Measurements from ENCODE around the gene PTPN1. TPM values are rescaled to one million over a fixed set of nuclear protein-coding genes. Genes with fewer than 3 reads are reported as not detected.

PTPN1 gene
- total and polyA plus RNA-seq, 10 of the 15 experiments (the other 5 are each of a cell fraction or from before 2014, with no cell fraction given) = 15.9 to 74.7 (median 43.9) TPM

DNA sequence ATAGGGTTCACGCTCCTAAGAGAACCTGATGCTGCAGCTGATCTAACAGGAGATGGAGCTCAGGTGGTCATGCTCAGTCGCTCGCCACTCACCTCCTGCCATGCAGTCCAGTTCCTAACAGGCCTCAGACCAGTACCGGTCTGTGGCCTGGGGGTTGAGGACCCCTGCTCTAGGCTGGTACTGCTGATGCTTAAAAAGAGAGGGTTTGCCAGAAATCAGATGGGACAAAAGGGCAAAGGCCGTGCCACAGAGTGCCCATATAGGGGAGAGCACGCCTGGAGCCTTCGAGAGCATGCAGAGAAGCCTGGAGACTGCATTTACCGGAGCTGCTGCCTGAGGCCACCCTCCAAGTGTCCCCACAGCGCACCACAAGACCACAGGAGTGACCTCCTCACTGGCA is 75.5 kb downstream of the PTPN1 start:
- WGBS (ENCODE audit: insufficient coverage, insufficient replicate concordance, low lambda C conversion rate, missing lambda C conversion rate) = 84% methylated on average over 9 of the region's 9 CpGs
- TF ChIP-seq SIX5 (IDR thresholded peaks at IDR 0.05; ENCODE audit: low read depth, low read length, severe bottlenecking) (no peak), MYC (IDR thresholded peaks at IDR 0.05; ENCODE audit: insufficient read depth, insufficient read length, insufficient replicate concordance, low read length, severe bottlenecking) (no peak), NBN (IDR thresholded peaks at IDR 0.05) (no peak), RAD51 (IDR thresholded peaks at IDR 0.05) (no peak), HDAC6 (IDR thresholded peaks at IDR 0.05; ENCODE audit: unreplicated experiment) (no peak), SMARCA5 (IDR thresholded peaks at IDR 0.05) (no peak), SUZ12 (IDR thresholded peaks at IDR 0.05; ENCODE audit: unreplicated experiment) (no peak), TAF1 (IDR thresholded peaks at IDR 0.05; ENCODE audit: borderline replicate concordance, low read depth, low read length) (no peak), SIN3A (IDR thresholded peaks at IDR 0.05; ENCODE audit: low read depth, low read length) (no peak), IKZF2 (IDR thresholded peaks at IDR 0.05) (no peak), EED (IDR thresholded peaks at IDR 0.05; ENCODE audit: low read depth) (no peak), E2F4 (IDR thresholded peaks at IDR 0.05; ENCODE audit: low read depth, low read length) (no peak), STAT1 (conservative IDR thresholded peaks at IDR 0.05) (no peak), RFX5 (IDR thresholded peaks at IDR 0.05; ENCODE audit: low read depth, low read length) (no peak), POU2F2 (IDR thresholded peaks at IDR 0.05; ENCODE audit: borderline replicate concordance, low read depth, low read length) (no peak), REST (IDR thresholded peaks at IDR 0.05; ENCODE audit: low read depth, low read length) (no peak)
- TF ChIP-seq, protein P1, sequence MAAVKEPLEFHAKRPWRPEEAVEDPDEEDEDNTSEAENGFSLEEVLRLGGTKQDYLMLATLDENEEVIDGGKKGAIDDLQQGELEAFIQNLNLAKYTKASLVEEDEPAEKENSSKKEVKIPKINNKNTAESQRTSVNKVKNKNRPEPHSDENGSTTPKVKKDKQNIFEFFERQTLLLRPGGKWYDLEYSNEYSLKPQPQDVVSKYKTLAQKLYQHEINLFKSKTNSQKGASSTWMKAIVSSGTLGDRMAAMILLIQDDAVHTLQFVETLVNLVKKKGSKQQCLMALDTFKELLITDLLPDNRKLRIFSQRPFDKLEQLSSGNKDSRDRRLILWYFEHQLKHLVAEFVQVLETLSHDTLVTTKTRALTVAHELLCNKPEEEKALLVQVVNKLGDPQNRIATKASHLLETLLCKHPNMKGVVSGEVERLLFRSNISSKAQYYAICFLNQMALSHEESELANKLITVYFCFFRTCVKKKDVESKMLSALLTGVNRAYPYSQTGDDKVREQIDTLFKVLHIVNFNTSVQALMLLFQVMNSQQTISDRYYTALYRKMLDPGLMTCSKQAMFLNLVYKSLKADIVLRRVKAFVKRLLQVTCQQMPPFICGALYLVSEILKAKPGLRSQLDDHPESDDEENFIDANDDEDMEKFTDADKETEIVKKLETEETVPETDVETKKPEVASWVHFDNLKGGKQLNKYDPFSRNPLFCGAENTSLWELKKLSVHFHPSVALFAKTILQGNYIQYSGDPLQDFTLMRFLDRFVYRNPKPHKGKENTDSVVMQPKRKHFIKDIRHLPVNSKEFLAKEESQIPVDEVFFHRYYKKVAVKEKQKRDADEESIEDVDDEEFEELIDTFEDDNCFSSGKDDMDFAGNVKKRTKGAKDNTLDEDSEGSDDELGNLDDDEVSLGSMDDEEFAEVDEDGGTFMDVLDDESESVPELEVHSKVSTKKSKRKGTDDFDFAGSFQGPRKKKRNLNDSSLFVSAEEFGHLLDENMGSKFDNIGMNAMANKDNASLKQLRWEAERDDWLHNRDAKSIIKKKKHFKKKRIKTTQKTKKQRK (IDR thresholded peaks at IDR 0.05; ENCODE audit: low read depth, low read length) = no peak

More for the DNA sequence above, 75.5 kb downstream of the PTPN1 start:
- CTCF ChIA-PET = interaction anchor here (0.8 to 5.8 kb wide), 5 partner anchors 12 to 165 kb away, joined by 3 to 36 read pairs (median 3); no protein-coding TSS in a partner anchor
- no peaks in the 10 kb centered on the region for H4K20me1 ChIP-seq (ENCODE audit: control insufficient read depth, insufficient read depth)
- BruUV-seq (replicated peaks) = no TSS peak
- H3K27me3 ChIP-seq (replicated peaks in 1 of 2; ENCODE audit: control insufficient read depth in 2 of 2, insufficient read depth in 2 of 2, low read length in 1 of 2) = no peaks in the 10 kb centered on the region
- ATAC-seq (no peak), DNase-seq (ENCODE audit: low read depth, low spot score) (no peak), FAIRE-seq (no peak)
- in situ Hi-C loops (cut with MboI) (no loop called here), intact Hi-C loops (cut with micrococcal nuclease; ENCODE audit: unreplicated experiment) (no loop called here)
- H3K9ac ChIP-seq (ENCODE audit: control insufficient read depth, insufficient read depth, low read length) = no peak overlapping the region
- no peak overlapping the region for H3K27ac ChIP-seq (ENCODE audit: control insufficient read depth, insufficient read depth)
- no peak overlapping the region for H3K4me3 ChIP-seq
- no peak overlapping the region for H2AFZ ChIP-seq (ENCODE audit: control insufficient read depth, low read depth, low read length)
- no peaks in the 10 kb centered on the region for H3K79me2 ChIP-seq (ENCODE audit: control insufficient read depth, insufficient read depth, low read length)
- POLR2A ChIA-PET = no interaction called here
- no peak overlapping the region for H3K4me2 ChIP-seq (ENCODE audit: control insufficient read depth, insufficient read depth)
- no peaks in the 10 kb centered on the region for H3K4me1 ChIP-seq (ENCODE audit: control insufficient read depth, insufficient read depth, low read length)
- H3K36me3 ChIP-seq (ENCODE audit: control insufficient read depth in 2 of 2, insufficient read depth in 2 of 2, low read length in 1 of 2) = peaks cover 34 to 53% of the 10 kb centered on the region in 2 experiments
- H3K9me3 ChIP-seq (replicated peaks; ENCODE audit: control insufficient read depth, insufficient read depth, low read length) = no peaks in the 10 kb centered on the region
- SMC1A ChIA-PET (ENCODE audit: uncharacterized antibody, unreplicated experiment) = interaction anchor here (0.8 kb wide), 1 partner anchor 10 kb away, joined by 3 read pairs; no protein-coding TSS in a partner anchor
- RAD21 ChIA-PET (ENCODE audit: unreplicated experiment) = interaction anchor here (0.6 kb wide), 1 partner anchor 107 kb away, joined by 3 read pairs; no protein-coding TSS in a partner anchor

Data from GM12878 (cell line).